Activated CD8-positive, alpha-beta memory T cell treated with anti-CD3 and anti-CD28 coated beads, Interleukin-2, amount 10 ng/mL, durations not matched to agents 7 days and 5 days (primary cell): ENCODE measurements around the gene MIPEP. TPM values are rescaled to one million over a fixed set of nuclear protein-coding genes. Genes with fewer than 3 reads are reported as not detected.
A peak's percentile ranks its signal among the peaks of the same experiment; 100 is the strongest.
"Not testable (repeated sequence)": the region's sequence is repeated elsewhere in the genome, so short reads cannot be mapped to it uniquely, and the experiment has no call there.

ENCODE experiments used
- ATAC-seq: fragments of 150-1000 bp; cut with Tn5 transposase; one replicate; pipeline ENCODE4 v1.10.0; 2021; ENCODE audit warnings: moderate library complexity
- CTCF ChIA-PET: fragments of 350-600 bp; sonication (Branson Sonifier 250); formaldehyde crosslinking; loops from one replicate; lab custom pipeline; 2021; ENCODE audit warnings: antibody characterized with exemption; lab: Charles Lee
- DNase-seq: peaks from one replicate; pipeline ENCODE4 v3.0.0-alpha.2; 2020
- H3K27ac Mint-ChIP-seq: one replicate; pipeline ENCODE4 v1.8.0; 2021; ENCODE audit warnings: mild to moderate bottlenecking, mixed read lengths
- H3K27me3 Mint-ChIP-seq: one replicate; pipeline ENCODE4 v1.8.0; 2021; ENCODE audit warnings: mixed read lengths
- H3K36me3 Mint-ChIP-seq: one replicate; pipeline ENCODE4 v1.8.0; 2021; ENCODE audit warnings: mild to moderate bottlenecking, mixed read lengths
- H3K4me1 Mint-ChIP-seq: one replicate; pipeline ENCODE4 v1.8.0; 2021; ENCODE audit warnings: mixed read lengths
- H3K4me3 Mint-ChIP-seq: one replicate; pipeline ENCODE4 v1.8.0; 2021; ENCODE audit warnings: mild to moderate bottlenecking, moderate library complexity, mixed read lengths
- H3K9me3 Mint-ChIP-seq: one replicate; pipeline ENCODE4 v1.8.0; 2022; ENCODE audit warnings: low read depth, mixed read lengths
- total RNA-seq, 2 experiments: library from RNA; stranded (reverse); gene quantifications; one replicate each; pipeline ENCODE4 v1.2.3, GENCODE V29; 2021

Gene MIPEP
- total RNA-seq, 2 experiments from 2014 or later = 10.5 to 11.4 TPM

DNA sequence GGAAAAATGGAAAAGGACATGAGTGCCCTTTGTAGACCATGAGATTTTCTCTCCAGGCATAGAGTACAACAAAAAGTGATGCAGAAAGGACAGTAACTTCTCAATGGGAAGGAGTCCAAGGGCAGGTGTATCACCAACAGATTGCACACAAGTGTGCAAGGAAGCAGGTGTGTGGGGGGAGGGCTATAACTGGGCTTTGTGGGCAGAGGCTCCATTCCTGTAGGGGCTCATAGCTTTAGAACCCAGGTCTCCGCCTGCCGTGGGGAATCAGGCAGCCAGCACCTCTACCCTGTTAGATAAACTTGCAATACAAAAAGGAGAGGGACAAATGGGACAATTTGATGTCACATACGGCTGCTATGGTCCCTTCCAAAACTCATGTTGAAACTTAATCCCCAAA lies 119.8 kb downstream of the MIPEP start:
- Mint-ChIP-seq H3K4me3 (no peak overlapping the region), H3K27ac (no peak overlapping the region), H3K4me1 (peaks cover 6% of the 10 kb centered on the region), H3K27me3 (no peaks in the 10 kb centered on the region), H3K9me3 (no peaks in the 10 kb centered on the region), H3K36me3 (no peaks in the 10 kb centered on the region)
- no peak for ATAC-seq
- no peak for DNase-seq
- CTCF ChIA-PET = no interaction called here

DNA sequence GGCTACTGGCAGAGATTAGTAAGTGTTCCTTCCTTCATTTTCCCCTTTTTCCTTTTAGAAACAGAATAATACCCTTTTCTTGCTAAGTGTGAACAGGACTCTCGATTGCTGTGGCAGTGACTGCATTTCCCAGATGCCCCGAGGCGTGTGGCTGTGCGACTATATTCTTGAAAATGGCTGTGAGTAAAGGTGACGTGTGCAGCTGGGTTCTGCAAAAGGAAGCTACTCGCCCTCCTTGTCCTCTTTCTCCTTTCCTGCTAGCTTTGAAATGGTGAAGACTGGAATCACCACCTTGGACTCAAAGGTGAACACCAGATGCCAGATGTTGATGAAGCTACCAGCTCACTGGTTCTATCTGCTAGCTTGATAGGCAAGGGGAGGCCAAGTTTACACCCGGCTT lies 121.4 kb downstream of the MIPEP start:
- DNase-seq (no peak), ATAC-seq (no peak)
- Mint-ChIP-seq H3K4me1 (peaks cover 6% of the 10 kb centered on the region), H3K27ac (no peak overlapping the region), H3K36me3 (no peaks in the 10 kb centered on the region), H3K9me3 (no peaks in the 10 kb centered on the region), H3K4me3 (no peak overlapping the region), H3K27me3 (no peaks in the 10 kb centered on the region)
- CTCF ChIA-PET = no interaction called here

DNA sequence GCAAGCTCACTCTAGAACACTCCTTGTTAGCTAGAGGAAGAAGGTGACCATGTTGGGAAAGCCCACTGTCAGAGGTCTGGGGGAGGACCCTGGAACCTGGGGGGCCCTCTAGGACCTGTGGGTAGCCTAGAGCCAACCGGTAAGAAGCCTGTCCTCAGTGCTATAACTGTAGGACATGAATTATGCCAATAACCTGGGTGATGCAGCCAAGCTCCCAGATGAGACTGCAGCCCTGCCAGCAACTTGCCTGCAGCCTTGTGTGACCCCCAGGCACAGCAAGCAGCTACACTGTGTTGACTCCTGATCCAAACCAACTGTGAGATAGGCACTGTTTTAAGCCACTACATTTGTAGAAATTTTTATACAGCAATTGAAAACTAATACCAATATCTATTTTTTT lies 122.3 kb downstream of the MIPEP start:
- Mint-ChIP-seq H3K36me3 (no peaks in the 10 kb centered on the region), H3K4me3 (no peak overlapping the region), H3K4me1 (peaks cover 6% of the 10 kb centered on the region), H3K27me3 (no peaks in the 10 kb centered on the region), H3K27ac (no peak overlapping the region), H3K9me3 (no peaks in the 10 kb centered on the region)
- no peak for ATAC-seq
- CTCF ChIA-PET = no interaction called here
- no peak for DNase-seq

DNA sequence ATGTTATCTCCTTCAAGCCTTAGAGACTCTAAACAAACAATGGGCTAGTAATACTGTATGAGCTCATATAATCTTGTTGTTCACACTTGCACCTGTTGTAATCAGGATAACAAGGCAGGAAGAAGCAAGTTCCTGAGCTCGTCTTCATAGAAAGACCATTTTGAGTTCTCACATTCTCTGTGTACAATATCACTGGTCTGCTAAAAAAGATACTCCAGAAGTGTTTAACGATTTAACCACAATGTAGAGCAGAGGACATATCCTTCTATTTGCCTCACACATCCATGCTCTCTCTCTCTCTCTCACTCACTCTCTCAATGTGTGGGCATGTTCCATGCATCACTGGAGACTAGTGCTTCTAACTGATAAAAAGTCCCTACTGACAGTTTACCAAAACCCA lies 122.9 kb downstream of the MIPEP start:
- Mint-ChIP-seq H3K4me1 (peaks cover 3% of the 10 kb centered on the region), H3K27ac (no peak overlapping the region), H3K4me3 (no peak overlapping the region), H3K9me3 (no peaks in the 10 kb centered on the region), H3K27me3 (no peaks in the 10 kb centered on the region), H3K36me3 (no peaks in the 10 kb centered on the region)
- CTCF ChIA-PET = no interaction called here
- DNase-seq (no peak), ATAC-seq (no peak)

DNA sequence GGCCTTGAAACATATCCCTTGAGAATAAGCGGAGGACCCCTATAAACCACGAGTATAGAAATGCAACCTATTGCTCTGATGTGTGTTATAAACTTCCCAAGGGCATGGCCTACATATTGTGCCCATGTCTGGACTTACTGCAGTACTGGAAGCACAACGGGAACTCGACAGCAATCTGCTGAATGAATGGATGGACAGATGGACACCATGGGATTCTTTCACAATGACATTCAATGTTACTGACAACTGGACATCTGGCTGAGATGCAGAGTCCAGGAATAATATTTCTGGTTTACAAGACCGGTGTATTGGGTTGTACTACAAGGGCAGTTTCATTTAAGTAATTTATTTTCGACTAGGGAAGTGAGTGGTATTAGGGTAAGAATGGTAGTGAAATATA lies 123.7 kb downstream of the MIPEP start:
- Mint-ChIP-seq H3K36me3 (no peaks in the 10 kb centered on the region), H3K27ac (no peak overlapping the region), H3K4me1 (no peaks in the 10 kb centered on the region), H3K27me3 (no peaks in the 10 kb centered on the region), H3K9me3 (no peaks in the 10 kb centered on the region), H3K4me3 (no peak overlapping the region)
- no peak for ATAC-seq
- DNase-seq = no peak
- CTCF ChIA-PET = interaction anchor here (0.5 to 0.9 kb wide), 2 partner anchors 443 to 468 kb away, joined by 3 read pairs; no protein-coding TSS in a partner anchor

DNA sequence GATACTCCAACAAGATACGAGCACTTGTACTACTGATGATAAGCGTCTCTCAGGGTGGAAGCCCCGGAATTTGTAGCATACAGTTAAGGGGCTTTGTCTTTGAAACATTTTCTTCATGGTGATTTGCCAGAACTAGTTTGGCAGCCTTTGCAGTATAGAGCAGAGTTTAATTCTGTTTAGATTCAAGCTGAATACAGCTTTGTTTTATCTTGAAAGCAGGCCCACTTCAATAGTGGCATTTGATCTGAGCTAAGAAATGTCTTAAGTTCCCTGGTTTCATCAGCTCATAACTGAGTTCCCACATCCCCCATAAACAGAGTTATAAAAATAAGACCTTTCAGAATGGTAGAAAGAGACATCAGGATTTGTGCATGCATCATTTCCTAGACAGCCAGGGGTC lies 125.9 kb downstream of the MIPEP start:
- H3K4me3 Mint-ChIP-seq = no peak overlapping the region
- H3K27me3 Mint-ChIP-seq = no peaks in the 10 kb centered on the region
- no peak for ATAC-seq
- no peaks in the 10 kb centered on the region for H3K9me3 Mint-ChIP-seq
- DNase-seq = no peak
- CTCF ChIA-PET = no interaction called here
- H3K4me1 Mint-ChIP-seq = no peaks in the 10 kb centered on the region
- H3K27ac Mint-ChIP-seq = no peak overlapping the region
- no peaks in the 10 kb centered on the region for H3K36me3 Mint-ChIP-seq

DNA sequence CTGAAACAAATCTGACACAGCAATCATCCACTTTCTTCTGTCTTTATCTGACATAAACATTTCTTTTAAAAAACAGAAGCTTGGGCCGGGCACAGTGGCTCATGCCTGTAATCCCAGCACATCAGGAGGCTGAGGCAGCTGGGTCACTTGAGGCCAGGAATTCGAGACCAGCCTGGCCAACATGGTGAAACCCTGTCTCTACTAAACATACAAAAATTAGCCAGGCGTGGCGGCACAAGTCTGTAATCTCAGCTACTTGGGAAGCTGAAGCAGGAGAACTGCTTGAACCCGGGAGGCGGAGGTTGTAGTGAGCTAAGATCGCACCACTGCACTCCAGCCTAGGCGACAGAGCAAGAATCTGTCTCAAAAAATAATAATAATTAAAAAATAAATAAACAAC lies 127.4 kb downstream of the MIPEP start:
- H3K36me3 Mint-ChIP-seq, H3K4me3 Mint-ChIP-seq, H3K27me3 Mint-ChIP-seq, CTCF ChIA-PET, H3K9me3 Mint-ChIP-seq, H3K4me1 Mint-ChIP-seq, ATAC-seq, DNase-seq, H3K27ac Mint-ChIP-seq: not testable (repeated sequence)

DNA sequence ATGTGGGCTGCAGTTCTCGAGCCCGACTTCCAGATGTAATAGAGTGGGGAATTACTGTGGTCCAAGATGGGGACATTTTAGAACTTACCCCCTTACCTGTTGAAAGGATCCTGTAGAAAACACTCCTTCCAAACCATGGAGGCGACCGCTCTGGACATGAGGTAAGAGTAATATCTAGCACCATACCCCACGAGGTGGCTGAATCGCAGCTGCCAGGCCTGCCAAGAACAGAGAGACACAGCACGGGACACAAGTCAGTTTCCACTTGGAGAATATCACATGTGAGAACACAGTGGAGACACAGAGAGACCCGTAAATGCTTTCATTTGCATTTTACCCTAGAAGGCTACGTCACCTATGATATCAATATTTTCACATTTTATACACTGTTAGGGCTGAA lies 129.2 kb downstream of the MIPEP start:
- Mint-ChIP-seq H3K27ac (no peak overlapping the region), H3K27me3 (no peaks in the 10 kb centered on the region), H3K4me3 (no peak overlapping the region), H3K4me1 (no peaks in the 10 kb centered on the region), H3K9me3 (no peaks in the 10 kb centered on the region), H3K36me3 (peaks cover 4% of the 10 kb centered on the region)
- CTCF ChIA-PET = no interaction called here
- ATAC-seq = no peak
- DNase-seq = no peak

DNA sequence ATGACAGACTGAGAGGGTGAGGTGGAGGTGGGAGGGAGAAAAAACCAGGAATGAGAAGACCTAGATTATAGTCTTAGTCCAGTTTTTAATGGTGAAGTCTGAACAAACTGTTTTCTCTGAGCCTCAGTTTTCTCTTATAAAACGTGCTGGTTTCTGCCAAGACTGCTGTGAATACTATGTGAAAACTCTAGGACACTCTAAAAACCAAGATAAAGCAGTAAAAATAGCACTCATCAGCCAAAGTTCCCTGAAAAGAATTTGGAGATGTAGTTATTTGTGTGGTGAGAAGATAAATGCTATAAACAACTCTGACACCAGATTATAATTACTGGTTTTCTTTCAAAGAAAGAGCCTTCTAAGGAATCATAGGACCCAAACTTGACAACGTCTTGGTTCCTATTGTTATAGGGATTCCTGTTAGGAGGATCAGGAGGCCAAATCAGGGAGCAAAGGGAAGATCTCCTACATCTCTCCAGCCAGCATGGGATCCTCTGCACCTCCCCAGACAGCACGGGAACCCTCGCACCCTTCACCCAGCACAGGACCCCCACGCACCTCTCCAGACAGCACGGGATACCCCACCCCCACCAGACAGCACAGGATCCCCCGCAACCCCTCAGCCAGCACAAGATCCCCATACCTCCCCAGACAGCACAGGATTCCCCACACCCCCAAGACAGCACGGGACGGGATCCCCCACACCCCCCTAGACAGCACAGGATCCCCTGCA lies 130.2 kb downstream of the MIPEP start:
- Mint-ChIP-seq H3K4me1 (no peaks in the 10 kb centered on the region), H3K9me3 (no peaks in the 10 kb centered on the region), H3K4me3 (no peak overlapping the region), H3K27ac (no peak overlapping the region), H3K36me3 (peaks cover 4% of the 10 kb centered on the region), H3K27me3 (no peaks in the 10 kb centered on the region)
- DNase-seq (no peak), ATAC-seq (no peak)
- CTCF ChIA-PET = no interaction called here

DNA sequence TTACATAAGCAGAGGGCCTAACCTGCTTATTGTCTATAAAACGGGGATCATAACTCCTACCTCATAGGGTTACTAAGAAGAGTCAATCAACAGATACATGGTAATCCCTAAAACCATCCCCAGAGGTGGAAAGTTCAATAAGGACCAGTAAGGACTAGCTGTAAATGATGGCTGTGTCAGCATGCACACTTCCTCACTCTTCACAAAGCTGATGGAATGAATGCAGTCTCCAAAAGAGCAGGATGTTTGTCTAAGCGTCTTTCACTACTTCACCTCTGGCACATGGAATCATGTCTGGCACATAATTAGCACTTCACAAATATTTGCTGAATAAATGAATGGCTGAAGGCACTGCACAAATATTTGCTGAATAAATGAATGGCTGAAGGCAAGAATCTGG lies 134.2 kb downstream of the MIPEP start:
- H3K27ac Mint-ChIP-seq = no peak overlapping the region
- peaks cover 6% of the 10 kb centered on the region for H3K36me3 Mint-ChIP-seq
- no peak for DNase-seq
- H3K9me3 Mint-ChIP-seq = no peaks in the 10 kb centered on the region
- H3K4me3 Mint-ChIP-seq = no peak overlapping the region
- H3K27me3 Mint-ChIP-seq = no peaks in the 10 kb centered on the region
- no peak for ATAC-seq
- CTCF ChIA-PET = no interaction called here
- peaks cover 27% of the 10 kb centered on the region for H3K4me1 Mint-ChIP-seq

DNA sequence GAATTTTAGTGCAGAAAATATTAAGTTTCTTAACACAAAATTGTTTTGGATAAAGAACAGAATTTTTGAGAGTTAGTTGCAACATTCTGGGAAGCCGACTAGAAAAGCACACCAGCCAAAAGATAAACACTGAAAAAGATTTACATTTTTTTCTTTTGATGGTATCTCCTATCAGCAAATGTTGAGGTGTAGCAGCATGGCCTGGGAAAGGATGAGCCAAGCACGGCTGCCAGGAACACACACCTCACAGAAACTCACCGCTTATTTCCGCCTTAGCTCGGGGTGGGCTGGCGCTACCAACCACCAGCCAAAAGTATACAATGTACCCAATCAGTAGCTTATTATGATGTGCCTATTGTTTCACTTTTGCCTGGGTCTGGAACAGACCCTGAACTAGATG lies 134.7 kb downstream of the MIPEP start:
- Mint-ChIP-seq H3K27me3 (no peaks in the 10 kb centered on the region), H3K9me3 (no peaks in the 10 kb centered on the region), H3K27ac (no peak overlapping the region), H3K36me3 (peaks cover 6% of the 10 kb centered on the region), H3K4me3 (no peak overlapping the region), H3K4me1 (peaks cover 27% of the 10 kb centered on the region)
- no peak for ATAC-seq
- CTCF ChIA-PET = no interaction called here
- DNase-seq = no peak

DNA sequence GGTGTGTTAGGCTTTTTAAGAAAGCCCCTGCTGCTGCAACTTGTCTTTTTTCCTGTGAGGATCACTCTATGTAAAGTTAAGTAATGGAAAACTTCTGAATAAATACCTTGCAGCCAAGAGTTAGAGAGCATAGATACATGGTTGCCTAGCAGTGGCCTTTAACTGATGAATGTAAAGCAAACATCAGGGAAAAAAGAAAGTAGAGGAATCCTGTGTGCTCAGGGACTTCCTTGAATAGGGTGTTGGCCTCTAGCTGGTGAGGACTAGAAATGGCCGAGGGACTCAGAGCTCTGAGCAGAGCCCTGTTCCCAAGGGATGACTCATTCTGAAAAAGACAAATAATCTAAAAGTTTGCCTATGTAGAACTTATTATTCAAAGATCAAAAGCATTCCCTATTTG lies 135.7 kb downstream of the MIPEP start:
- CTCF ChIA-PET = no interaction called here
- Mint-ChIP-seq H3K36me3 (peaks cover 6% of the 10 kb centered on the region), H3K9me3 (no peaks in the 10 kb centered on the region), H3K27me3 (no peaks in the 10 kb centered on the region), H3K4me3 (no peak overlapping the region), H3K4me1 (peaks cover 27% of the 10 kb centered on the region), H3K27ac (no peak overlapping the region)
- DNase-seq = no peak
- ATAC-seq = no peak

DNA sequence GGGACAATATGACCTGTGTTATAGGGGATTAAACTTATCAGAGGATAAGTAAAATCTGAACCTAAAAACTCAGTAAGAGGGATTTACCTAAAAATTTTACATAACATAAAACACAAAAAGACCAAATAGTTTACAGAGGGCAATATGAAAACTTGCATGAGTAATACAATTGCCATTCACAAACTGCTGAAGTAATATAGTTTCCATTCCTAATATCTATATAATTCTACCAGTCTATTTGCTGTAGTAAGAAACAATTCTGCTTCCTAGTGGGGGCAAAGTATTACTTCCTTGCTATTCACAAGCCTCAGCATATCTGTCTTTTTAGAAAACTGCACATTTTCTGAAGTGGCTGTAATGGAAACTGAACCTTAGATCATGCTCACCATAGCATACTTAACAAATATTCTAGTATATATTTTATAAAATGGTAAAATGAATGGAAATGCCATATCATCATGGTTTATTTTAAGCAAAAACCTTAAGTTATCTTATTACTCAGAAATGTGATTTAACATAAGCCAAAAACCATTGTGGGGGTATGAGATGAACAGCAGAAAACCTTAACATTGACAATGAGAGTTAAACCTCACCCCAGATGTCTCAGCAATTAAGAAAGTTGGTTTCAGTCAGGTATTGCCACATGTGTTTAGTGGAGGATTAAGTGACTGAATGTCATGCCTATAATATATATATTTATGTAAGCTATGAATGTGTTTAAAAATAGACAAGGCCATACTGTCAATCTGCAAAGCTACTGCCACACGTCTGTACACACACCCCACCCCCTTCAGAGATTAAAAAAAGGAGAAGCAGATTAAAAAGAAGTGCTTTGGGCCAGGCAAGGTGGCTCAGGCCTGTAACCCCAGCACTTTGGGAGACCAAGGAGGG lies 136.8 kb downstream of the MIPEP start:
- CTCF ChIA-PET = no interaction called here
- Mint-ChIP-seq H3K9me3 (no peaks in the 10 kb centered on the region), H3K36me3 (peaks cover 6% of the 10 kb centered on the region), H3K27me3 (peaks cover under 1% of the 10 kb centered on the region), H3K27ac (no peak overlapping the region), H3K4me3 (no peak overlapping the region), H3K4me1 (peaks cover 27% of the 10 kb centered on the region)
- DNase-seq = no peak
- ATAC-seq = peak; percentile 59

DNA sequence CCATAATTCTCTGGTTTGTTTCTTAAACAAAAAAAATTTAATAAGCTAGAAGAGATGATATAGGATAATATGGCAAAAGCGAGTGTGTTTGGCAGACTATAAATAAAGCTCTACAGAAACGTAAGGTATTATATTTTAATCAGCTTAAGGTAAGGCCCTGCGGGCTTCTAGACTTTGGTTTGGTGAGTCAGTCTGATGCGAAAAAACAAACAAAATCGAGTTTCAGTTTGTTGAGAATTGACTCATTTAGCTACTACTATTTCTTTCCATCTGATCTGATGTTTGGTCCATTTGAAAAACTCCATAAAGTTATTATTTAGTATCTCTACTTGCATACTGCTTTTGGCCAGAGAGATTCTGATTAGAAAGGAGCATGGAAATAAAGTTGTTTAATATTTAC lies 138.0 kb downstream of the MIPEP start:
- CTCF ChIA-PET = interaction anchor here (0.8 kb wide), 1 partner anchor 43 kb away, joined by 3 read pairs; no protein-coding TSS in a partner anchor
- H3K4me3 Mint-ChIP-seq = no peak overlapping the region
- DNase-seq (no peak), ATAC-seq (peak; percentile 68)
- H3K27ac Mint-ChIP-seq = no peak overlapping the region
- no peaks in the 10 kb centered on the region for H3K9me3 Mint-ChIP-seq
- H3K4me1 Mint-ChIP-seq = peaks cover 27% of the 10 kb centered on the region
- H3K36me3 Mint-ChIP-seq = peaks cover 5% of the 10 kb centered on the region
- peaks cover 2% of the 10 kb centered on the region for H3K27me3 Mint-ChIP-seq
